Epidermal melanocyte (primary cell): Measurements from ENCODE around the gene NTN1.

Experiments used
- DNase-seq: peaks from one replicate; pipeline ENCODE4 v3.0.0; 2011; ENCODE audit warnings: low spot score; ENCODE audit not compliant: insufficient read length

NTN1 gene

DNA sequence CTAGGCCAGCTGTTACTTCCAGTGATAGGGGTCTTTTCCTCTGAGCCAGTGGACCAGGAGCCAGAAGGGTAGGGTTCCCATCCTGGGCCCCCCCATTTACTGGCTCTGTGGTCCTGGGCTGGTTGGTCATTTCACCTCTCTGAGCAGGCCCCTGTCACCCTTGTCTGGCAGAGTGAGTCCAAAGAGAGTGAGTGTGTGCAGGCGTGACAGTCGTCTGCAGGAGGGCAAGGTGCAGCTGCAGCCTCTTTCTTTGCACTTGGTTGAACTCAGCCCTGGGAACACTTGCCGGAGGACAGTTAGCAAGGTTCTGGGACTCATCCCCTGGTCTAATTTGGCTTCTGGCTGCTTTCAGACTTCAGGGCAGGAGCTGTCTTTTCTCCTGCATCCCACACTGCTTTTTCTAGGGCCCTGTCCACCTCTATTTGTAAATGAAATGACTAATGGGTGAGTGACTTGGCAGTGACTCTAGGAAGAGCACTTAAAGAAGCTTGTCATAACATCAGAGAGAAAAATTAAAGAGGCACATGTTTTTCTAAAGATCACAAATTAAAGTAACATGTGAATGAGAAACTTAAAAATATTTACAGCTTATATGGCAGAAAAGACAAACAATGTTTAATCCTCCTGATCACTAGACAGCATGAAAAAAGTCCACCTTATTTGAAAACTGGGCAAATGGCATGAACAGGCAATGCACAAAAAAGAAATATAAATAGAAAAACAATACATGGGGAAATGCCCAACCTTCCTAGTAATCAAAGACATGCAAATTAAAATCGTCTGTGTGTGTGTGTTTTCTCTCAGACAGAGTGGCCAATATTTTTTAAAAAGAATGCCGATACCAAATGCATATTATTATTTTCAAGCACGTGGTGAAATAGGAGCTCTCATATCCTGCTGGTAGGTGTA is 137.5 kb downstream of the NTN1 start:
- DNase-seq, result no peak

DNA sequence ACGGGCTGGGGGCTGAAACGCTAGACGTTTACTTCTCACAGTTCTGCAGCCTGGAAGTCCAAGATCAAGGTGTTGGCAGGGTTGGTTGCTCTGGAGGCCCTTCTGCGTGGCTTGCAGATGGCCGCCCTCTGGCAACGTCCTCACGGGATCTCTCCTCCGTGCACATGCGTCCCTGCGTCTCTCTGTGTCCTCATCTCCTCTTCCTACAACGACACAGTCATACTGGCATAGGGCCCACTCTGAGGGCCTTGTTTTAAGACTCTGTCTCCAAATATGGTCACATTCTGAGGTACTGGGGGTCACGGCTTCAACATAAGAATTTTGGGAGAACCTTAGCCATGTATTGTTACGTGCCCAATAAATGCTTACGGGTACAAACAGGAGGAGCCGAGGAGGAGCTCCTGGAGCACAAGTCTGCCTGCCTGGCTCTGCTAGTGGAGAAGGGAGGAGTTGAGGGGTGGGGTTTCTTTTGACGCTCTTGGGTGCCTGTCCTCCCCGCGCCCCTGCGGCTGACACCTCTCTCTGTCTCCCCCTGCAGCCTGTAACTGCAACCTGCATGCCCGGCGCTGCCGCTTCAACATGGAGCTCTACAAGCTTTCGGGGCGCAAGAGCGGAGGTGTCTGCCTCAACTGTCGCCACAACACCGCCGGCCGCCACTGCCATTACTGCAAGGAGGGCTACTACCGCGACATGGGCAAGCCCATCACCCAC is 141.1 kb downstream of the NTN1 start:
- DNase-seq, result no peak

DNA sequence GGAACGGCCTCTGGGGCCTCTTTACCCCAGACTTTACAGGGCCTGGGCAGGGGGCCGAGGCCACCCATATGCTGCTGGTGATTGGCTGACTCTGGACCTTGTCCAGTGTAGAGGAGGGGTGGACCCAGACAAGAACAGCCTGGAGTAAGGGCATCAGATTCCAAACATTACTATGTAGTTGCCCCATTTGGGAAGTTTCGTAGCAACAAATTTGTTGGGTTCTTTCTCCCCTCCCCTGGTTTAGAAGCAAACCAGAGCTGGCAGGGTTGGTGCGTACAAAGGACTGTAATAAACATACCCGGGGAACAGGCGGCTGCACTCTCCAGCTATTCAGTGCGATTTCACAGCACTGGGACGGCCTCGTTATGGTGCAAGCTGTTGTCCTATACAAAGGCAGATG is 145.5 kb downstream of the NTN1 start:
- DNase-seq, result no peak

DNA sequence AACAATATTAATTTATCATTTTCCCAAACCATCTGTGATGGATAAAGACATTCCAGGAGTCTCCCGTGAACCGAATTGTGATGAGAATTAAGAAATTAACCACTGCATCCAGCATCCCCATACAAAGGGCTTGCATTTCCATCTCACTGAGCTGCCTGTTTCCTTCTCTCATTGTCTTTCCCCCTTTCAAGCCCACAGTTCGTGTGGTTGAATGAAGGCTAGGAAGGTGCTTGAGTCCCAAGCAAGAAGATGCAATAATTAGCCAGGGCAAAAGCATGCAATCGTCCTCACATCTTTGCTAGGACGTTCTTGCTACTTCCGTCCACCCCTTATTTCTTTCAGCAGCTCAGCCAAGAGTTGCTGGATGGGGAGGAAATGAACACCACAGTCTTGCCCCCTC is 146.1 kb downstream of the NTN1 start:
- DNase-seq, result no peak

DNA sequence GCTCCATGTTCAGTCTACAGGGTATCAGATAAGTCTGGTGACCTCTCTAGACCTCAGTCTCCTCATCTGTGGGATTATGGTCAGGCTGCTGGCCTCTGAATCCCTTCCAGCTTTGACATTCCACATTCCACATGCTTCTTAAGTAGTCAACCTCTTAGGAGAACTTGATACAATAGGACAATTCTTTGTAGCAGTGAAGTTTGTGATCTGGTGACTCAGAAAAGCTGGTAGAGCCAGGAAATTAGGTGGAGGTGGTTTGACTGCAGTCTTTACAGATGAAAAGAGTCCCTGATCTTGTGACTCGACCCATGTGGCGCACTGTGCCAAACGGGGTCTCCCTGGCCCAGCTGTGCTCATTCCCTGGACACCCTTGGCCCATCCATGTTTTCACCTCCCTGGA is 147.8 kb downstream of the NTN1 start:
- DNase-seq, result no peak

DNA sequence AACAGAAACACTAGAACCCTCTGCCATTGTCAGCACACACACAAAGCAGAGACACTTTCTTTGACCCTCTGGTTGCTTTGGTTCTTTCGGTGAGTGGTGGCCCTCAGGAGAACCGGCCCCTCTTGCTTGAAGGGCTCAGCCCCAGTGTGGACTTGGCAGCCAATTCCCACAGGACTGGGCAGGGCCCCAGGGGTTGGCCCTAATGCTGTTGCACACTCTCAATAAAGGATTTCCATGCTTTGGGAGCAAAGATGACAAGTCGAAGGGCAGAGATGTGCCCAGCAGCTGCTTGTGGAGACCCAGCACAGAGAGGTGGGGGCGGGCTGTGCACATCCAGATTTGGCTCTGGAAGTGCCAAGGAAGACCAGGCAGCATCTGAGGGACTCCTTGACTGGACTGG is 149.0 kb downstream of the NTN1 start:
- DNase-seq, result no peak

DNA sequence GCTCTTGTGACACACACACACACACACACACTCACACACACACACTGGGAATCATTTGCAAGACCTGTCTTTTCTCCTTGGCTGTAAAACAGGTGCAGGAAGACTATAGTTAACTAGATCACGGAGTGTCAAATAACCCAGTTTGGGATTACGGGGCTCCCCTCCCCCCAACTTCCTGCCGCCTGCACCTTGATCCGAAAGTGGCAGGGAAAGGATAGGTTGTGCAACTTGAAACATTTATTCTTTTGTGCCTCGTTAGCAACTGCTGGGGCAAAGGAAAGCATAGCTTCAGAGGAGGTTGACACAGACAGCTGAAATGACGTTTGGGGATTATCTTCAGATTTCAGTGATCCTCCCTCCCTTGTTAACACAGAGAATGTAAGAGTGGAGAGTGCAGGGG is 149.5 kb downstream of the NTN1 start:
- no peak for DNase-seq

DNA sequence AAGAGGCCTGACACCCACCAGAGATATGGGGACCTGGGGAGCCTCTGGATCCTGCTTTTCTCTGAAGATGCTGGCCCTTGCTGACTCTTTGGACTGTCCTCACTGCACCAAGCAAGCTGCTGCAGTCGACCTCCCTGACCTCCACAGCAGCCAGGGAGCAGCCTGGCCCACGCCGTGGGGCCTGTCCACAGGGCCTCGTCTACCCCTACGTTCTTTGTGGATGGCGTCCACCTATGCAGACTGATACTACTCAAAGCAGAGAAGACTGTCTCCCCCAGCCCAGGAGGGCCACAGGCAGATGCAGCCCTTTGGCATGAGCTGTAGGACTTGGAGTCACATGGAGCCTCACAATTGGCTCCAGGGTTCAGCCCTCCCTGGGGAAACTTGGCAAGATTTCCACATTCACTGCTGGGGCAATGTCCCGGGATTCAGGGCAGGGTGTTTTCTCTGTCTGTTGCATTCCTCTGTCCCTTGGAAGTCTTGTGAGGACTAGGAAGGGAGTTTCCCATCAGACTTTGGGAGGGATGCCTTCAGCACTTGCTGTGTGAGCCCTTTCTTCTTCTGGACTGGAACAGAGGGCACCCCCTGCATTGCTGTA is 152.2 kb downstream of the NTN1 start:
- no peak for DNase-seq

DNA sequence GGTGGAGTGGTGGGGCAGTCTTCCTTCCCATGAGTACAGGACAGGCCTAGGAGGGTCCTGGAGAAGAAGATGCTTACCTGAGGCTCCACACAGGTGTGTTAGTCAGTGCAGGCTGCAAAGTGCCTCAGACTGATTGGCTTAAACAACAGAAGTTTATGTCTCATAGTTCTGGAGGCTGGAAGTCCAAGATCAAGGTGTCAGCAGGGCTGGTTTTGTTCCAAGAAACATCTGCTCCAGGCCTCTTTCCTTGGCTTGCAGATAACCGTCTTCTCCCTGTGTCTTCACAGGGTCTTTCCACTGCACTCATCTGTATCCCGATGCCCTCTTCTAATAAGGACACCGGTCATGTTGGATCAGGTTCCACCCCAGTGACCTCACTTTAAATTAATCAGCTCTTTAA is 153.0 kb downstream of the NTN1 start:
- no peak for DNase-seq

DNA sequence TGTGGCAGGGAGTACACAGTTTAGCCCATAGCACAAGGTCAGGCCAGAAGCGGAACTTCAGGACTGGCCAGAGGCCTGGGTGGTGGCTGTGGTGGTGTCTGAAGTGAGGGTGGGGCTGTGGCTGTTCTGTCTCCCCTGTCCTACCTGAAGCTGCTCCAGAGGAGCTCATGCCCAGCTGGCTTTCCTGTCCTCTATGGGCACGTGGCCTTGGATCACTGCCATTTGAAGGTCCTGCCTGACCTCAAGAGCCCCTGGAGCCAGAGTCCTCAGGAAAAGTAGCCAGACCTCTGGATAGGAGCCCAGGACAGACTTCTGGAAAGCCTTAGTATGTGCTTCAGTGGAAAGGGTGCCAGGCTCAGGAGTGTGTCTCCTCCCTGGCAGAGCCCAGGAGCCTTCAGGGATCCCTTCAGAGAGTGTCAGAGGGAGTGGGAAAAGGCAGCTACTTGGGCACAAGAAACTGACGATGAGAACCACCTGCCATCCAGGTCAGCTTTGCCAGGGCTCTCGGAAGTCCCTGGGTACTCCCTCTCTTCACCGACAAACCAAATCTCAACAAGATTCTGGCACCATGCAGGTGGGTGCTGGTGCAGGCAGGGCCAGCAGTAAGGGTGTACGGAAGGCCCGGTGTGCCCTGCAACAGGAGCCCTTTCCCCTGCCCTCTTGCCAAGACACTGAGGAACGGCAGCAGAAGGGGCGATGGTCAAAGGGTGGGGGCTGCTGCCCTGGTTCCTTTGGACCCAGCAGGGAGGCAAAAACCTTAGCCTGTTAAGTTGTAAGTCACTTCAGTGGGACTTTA is 153.7 kb downstream of the NTN1 start:
- DNase-seq, result no peak

DNA sequence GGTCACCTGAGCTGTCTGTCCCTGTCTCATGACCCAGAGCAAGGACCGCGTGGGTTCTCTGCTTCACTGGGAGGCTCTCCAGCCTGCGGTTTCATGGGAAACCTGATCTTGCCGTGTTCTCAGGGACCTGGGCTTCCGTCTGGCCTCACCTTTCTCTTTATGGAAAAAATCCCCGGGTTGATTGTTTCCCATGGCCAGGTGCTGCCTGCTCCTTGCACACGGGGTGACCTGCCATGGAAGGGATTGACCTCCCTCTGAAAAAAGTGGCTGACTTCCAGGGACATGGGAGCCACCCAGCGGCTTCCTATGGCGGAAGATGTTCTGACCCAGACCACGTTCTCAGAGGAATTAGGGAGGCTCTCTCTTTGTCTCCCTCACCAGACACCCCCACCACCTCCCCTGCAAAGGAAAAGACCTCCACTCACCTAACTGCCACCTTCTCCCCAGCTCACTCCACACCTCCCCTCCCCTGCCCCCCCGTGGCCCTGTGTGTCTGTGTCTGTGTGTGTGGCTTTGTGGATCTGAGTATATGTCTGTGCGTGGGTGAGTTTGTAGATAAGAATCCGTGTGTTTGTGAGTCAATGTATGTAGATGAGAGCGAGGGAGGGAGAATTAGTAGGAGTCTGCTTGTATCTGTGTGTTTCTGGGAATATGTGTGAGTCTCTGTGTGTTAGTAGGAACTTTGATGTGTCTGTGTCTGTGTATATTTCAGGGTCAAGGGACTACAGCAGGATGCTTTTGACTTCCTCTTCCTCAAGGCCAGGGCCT is 154.6 kb downstream of the NTN1 start:
- no peak for DNase-seq

DNA sequence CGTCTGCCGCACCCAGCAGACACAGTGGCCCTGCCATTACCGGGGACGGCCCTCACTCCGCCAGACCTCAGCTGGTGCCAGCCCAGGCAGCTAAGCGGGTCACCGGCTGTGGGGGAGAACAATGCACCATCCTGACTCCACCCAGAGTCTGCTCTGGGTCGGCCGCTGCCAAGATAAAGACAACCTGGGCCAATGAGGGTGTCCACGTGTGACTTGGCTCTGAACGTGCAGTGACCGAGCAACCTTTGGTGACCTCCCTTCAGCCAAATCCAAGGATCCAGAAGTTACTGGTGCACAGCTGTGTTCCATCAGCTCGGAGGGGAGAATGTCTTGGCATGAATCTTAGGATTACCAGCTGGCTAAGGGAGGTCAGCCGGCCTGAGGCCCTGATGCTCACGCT is 155.9 kb downstream of the NTN1 start:
- DNase-seq, result no peak

DNA sequence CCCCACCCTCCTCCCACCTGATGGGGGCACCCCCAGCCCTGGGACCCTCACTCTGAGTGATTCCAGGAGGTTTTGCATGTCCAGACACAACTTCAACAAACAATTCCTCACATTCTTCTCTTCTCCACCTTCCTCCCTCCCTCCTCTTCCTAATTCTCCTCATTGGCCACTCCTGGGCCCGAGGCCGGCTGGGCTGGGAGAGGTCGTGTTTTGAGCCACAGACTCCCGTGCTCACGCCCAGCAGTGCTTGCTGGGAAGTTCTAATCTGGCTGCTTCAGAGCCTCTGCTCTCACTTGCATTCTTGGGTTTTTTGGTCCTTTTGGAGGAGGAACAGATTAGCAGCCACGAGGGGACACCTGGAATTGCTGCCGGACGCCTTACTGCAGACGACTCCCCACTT is 157.0 kb downstream of the NTN1 start:
- no peak for DNase-seq

DNA sequence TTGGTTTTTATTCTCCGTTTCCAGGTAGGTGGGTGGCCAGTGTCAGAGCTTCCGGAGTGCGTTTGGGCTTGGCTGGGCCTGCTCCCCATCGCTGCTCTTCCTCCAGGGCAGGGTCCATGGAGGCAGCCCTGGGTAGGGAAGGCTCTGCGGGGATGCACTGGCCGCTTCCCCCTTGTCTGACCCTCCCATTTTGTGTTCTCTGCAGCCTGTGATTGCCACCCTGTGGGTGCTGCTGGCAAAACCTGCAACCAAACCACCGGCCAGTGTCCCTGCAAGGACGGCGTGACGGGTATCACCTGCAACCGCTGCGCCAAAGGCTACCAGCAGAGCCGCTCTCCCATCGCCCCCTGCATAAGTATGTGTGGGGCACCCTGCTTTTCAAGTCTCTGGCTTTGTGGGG is 158.3 kb downstream of the NTN1 start:
- no peak for DNase-seq

DNA sequence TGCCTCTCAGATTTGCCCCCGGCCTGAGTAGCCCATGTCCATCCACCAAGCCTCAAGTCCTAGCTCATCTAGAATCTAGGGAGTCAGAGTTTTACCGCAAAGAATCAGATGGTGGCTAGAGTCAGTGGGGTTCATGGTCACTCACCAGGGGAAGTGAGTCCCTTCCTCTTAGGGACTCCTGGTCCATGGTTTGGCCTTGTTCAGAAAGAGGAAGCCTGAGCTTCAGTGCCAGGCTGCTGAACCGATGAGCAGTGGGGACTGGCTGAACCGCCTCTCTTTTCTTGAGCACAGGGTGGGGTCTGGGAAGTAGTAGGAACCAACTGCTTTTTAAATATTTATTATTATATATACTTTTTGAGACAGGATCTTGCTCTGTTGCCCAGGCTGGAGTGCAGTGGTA is 160.3 kb downstream of the NTN1 start:
- no peak for DNase-seq

DNA sequence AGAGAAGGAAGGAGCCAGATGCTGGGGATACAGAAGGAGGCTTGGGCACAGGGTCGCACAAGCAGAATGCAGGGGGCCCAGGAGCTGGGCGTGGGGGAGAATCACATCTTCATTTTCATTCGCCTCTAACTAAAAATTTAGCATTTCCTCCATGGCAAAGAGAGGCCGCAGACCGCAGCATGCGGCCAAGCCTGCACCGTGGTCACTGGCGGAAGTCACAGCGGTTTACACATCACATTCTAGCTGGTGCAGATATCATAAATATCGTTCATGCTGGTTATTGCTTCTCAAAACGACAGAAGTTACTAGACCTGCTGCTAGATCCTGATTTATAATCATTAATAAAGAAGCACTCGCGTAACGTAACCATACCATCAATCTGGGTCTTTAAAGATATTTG is 162.0 kb downstream of the NTN1 start:
- no peak for DNase-seq

DNA sequence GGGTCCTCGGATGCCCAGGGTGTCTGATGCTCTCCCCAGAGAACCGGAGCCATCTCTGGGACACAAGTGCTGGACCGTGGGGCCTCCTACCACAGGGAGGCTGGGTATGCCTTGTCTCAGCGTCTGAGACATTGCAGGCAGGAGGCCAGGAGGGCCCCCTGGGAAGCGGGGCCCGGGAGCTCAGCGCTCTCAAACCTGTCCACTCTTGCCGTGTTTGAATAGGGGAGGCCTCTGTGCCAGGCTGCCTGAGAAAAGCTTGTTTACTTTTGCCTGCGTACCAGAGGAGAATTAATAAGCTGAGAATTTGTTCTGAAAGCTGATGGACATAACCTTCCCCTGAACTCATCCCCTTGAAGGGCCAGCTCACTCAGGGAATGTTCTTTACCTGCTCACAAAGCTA is 163.8 kb downstream of the NTN1 start:
- DNase-seq, result no peak

DNA sequence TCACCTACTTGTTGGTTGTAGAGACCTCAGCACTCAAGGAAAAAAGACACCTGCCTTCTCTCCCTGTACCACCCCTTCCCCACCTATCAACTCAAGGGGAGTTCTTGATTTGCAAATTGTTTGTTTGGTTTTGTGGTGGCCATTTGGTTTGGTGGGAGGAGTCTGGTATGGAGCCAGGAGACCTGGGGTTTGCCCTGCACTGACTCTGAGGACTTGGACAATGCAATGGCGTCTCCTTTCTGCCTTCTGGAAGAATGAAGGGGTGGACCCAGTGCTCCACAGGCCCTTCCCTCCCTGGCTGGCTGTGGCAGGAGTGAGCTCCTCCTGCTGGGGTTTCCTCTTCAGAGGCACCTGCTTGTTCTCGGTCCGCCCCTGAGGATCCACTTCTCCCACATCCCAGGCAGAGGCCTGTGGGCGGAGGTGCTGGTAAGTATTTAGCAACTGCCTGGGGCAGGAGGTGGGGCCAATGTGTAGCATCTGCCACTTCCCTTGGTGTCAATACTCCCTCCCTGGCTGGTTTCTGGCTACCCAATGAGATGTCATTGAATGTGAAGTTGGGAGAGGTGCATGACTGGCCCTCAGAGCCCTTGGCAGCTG is 164.5 kb downstream of the NTN1 start:
- no peak for DNase-seq

DNA sequence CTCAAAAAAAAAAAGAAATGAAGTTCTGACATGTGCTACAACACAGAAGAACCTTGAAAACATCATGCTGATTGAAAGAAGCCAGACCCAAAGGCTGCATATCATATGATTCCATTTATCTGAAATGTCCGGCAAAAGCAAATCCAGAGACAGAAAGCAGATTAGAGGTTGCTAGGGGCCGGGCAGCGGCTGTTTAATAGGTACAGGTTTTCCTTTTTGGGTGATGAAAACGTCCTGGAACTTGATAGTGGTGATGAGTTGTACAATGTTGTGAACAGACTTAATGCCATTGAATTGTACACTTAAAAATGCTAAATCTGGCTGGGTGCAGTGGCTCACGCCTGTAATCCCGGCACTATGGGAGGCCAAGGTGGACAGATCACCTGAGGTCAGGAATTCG is 166.5 kb downstream of the NTN1 start:
- DNase-seq, result no peak

DNA sequence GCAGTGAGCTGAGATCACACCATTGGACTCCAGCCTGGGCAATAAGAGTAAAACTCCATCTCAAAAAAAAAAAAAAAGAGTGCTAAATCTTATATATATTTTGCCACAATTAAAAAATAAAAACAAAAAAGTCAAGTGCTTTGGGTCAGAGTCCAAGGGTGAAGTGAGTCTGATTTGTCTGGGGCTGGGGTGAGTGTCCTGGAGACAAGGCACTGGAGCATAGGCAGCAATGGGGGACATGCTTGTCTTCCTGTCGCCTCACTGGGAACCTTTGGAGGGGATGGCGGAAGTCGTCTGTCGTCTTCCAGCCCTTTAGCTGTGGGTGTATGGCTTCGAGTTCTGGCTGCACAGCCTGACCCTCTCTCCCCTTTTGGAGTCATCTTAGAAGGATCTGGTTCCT is 167.1 kb downstream of the NTN1 start:
- DNase-seq, result no peak

DNA sequence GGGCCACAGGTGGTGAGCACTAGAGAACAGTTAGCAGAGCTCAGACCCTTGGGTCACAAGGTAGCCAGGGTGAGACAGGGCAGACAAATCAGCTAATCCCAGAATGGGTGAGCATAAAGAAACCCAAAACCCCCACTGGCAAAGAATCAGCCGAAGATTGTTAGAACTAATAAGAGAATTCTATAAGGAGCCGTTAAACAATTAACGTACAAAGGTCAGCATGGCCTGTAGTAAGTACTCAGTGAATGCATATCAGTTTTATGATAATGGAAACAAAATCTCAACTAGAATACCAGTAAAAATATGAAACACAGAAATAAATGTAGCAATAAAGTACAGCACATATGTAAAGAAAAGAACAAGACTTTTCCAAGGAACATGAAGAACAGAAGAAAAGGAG is 168.6 kb downstream of the NTN1 start:
- DNase-seq, result no peak
